ENCODE measurements around the gene MAD2L1BP. TPM values are rescaled to one million over a fixed set of nuclear protein-coding genes. Genes with fewer than 3 reads are reported as not detected.
A peak's percentile ranks its signal among the peaks of the same experiment; 100 is the strongest.

Gene MAD2L1BP
- total RNA-seq, 1 donor from 2014 or later: 35.4 TPM

DNA sequence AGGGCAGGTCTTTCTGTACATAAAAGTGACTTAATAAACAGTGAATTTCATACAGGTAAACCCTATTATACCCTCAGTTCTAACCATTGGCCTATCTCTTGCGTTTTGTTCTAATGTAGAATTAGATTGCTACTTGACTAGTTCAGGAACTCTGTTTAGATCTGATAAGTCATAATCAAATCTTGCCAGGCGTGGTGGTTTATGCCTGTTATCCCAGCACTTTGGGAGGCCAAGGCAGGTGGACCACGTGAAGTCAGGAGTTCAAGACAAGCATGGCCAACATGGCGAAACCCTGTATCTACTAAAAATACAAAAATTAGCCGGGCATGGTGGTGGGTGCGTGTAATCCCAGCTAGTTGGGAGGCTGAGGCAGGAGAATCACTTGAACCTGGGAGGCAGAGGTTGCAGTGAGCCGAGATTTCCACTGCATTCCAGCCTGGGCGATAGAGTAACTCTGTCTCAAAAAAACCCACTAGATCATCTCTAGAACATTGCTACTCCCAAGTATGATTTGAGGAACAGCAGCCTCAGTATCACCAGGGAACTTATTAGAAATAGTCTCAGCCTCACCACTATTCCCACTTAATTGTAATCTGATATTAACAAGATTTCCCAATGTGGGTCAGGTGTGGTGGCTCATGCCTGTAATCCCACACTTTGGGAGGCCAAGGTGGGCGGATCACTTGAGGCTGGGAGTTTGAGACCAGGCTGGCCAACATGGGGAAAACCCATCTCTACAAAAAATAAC, 18.7 kb upstream of the MAD2L1BP start:
- DNase-seq (ENCODE audit: low spot score): no peak
- intact Hi-C loops (cut with micrococcal nuclease): no loop called here

GRCh38 chr6:43621078-43621835, 14.4 kb upstream of the MAD2L1BP start:
- Mint-ChIP-seq H3K4me3 (ENCODE audit: low read depth) (no peak overlapping the region), H3K27me3 (ENCODE audit: low read depth) (no peaks in the 10 kb centered on the region), H3K9me3 (no peaks in the 10 kb centered on the region), H3K36me3 (ENCODE audit: low read depth) (peaks cover 64% of the 10 kb centered on the region), H3K27ac (no peak overlapping the region), H3K4me1 (ENCODE audit: low read depth) (peaks cover 3% of the 10 kb centered on the region)
- no peak for DNase-seq (ENCODE audit: low spot score)
- intact Hi-C loops (cut with micrococcal nuclease): no loop called here

More for the DNA sequence above, 18.7 kb upstream of the MAD2L1BP start:
- no peak overlapping the region for H3K27ac Mint-ChIP-seq
- no peak overlapping the region for H3K4me3 Mint-ChIP-seq (ENCODE audit: low read depth)
- H3K9me3 Mint-ChIP-seq: no peaks in the 10 kb centered on the region
- no peaks in the 10 kb centered on the region for H3K27me3 Mint-ChIP-seq (ENCODE audit: low read depth)
- H3K4me1 Mint-ChIP-seq (ENCODE audit: low read depth): no peaks in the 10 kb centered on the region
- peaks cover 46% of the 10 kb centered on the region for H3K36me3 Mint-ChIP-seq (ENCODE audit: low read depth)

- intact Hi-C loops (cut with micrococcal nuclease): no loop called here
- H3K9me3 Mint-ChIP-seq: no peaks in the 10 kb centered on the region
- H3K27ac Mint-ChIP-seq: no peak overlapping the region
- H3K27me3 Mint-ChIP-seq (ENCODE audit: low read depth): no peaks in the 10 kb centered on the region
- peaks cover 8% of the 10 kb centered on the region for H3K4me1 Mint-ChIP-seq (ENCODE audit: low read depth)
- no peak for DNase-seq (ENCODE audit: low spot score)
- peaks cover 64% of the 10 kb centered on the region for H3K36me3 Mint-ChIP-seq (ENCODE audit: low read depth)
- H3K4me3 Mint-ChIP-seq (ENCODE audit: low read depth): no peak overlapping the region
These were observed 13.8 kb upstream of the MAD2L1BP start for GRCh38 chr6:43621836-43622180.

DNA sequence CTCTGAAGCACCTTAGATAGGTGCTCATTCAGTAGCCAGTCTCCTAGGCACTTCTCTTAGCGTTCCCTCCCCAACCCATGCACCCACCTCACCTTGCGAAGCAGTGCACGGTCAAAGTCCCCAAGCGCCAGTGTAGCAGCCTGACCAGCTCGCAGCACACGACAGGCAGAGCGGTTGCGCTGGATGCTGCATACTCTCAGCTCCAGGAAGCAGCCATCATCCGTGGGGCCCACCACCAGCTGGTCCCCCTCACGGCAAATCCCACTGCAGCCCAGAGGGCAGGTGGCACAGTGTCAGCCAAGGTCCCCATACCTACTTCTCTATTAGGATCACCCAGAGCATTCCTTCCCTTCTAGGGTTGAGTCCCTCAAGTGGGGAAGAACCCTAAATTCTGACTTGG, 13.1 kb upstream of the MAD2L1BP start:
- no peak overlapping the region for H3K4me3 Mint-ChIP-seq (ENCODE audit: low read depth)
- H3K36me3 Mint-ChIP-seq (ENCODE audit: low read depth): peaks cover 69% of the 10 kb centered on the region
- intact Hi-C loops (cut with micrococcal nuclease): no loop called here
- H3K27me3 Mint-ChIP-seq (ENCODE audit: low read depth): no peaks in the 10 kb centered on the region
- DNase-seq (ENCODE audit: low spot score): no peak
- no peaks in the 10 kb centered on the region for H3K9me3 Mint-ChIP-seq
- H3K27ac Mint-ChIP-seq: no peak overlapping the region
- peaks cover 15% of the 10 kb centered on the region for H3K4me1 Mint-ChIP-seq (ENCODE audit: low read depth)

DNA sequence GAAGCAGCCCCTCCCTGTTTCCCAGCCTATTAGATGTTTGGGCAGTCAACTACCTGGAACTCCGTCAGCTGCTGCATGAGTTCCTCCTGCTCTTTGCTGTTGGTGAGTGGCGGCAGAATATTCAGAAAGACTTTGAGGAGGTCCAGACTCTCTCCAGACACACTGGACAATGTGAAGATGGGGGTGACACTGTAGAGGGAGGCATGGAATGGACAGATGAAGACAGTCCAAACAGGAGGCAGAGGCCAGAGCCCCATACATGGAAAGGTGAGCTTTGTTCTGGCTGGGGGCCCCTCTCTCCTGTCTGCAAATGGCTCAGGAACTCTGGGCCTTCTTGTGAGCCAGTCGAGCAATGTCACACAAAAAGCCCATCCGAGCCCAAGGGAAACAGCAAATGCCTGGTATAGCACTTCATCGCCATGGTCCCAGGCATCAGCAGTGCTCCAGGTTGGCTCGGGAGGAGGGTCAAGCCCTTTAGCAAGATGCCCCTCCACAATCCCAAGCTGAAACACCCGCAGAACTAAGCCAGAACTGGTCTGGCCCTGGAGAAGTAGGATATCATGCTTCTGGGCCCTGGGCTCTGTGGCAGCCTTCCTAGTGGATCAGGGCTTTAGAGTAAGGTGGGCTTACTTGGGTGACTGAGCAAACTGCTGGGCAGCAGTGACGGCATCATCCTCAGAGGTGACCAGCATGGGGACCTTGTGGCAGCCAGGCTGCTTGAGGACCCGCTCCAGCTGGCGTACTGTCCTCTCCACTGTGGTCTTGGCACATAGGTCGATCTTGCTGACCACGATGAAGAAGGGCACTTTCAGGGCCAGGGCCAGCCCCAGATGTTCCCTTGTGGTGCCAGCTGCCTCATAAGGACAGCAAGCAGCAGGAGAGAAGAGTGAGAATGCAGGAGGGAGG, 11.5 kb upstream of the MAD2L1BP start:
- no peak overlapping the region for H3K4me3 Mint-ChIP-seq (ENCODE audit: low read depth)
- intact Hi-C loops (cut with micrococcal nuclease): no loop called here
- no peaks in the 10 kb centered on the region for H3K27me3 Mint-ChIP-seq (ENCODE audit: low read depth)
- no peak for DNase-seq (ENCODE audit: low spot score)
- H3K27ac Mint-ChIP-seq: peak overlapping the region; percentile 8
- peaks cover 77% of the 10 kb centered on the region for H3K36me3 Mint-ChIP-seq (ENCODE audit: low read depth)
- no peaks in the 10 kb centered on the region for H3K9me3 Mint-ChIP-seq
- H3K4me1 Mint-ChIP-seq (ENCODE audit: low read depth): peaks cover 23% of the 10 kb centered on the region

GRCh38 chr6:43624786-43625288, 10.8 kb upstream of the MAD2L1BP start:
- no peak overlapping the region for H3K4me3 Mint-ChIP-seq (ENCODE audit: low read depth)
- no peak overlapping the region for H3K27ac Mint-ChIP-seq
- intact Hi-C loops (cut with micrococcal nuclease): loop anchor here (5.0 kb wide), 1 partner anchor 147 kb away; the partner anchor contains the start of gene VEGFA
- H3K9me3 Mint-ChIP-seq: no peaks in the 10 kb centered on the region
- H3K27me3 Mint-ChIP-seq (ENCODE audit: low read depth): no peaks in the 10 kb centered on the region
- H3K36me3 Mint-ChIP-seq (ENCODE audit: low read depth): peaks cover 73% of the 10 kb centered on the region
- H3K4me1 Mint-ChIP-seq (ENCODE audit: low read depth): peaks cover 23% of the 10 kb centered on the region
- no peak for DNase-seq (ENCODE audit: low spot score)

GRCh38 chr6:43625393-43625992, 10.1 kb upstream of the MAD2L1BP start:
- no peaks in the 10 kb centered on the region for H3K9me3 Mint-ChIP-seq
- H3K27ac Mint-ChIP-seq: no peak overlapping the region
- peaks cover 29% of the 10 kb centered on the region for H3K4me1 Mint-ChIP-seq (ENCODE audit: low read depth)
- H3K27me3 Mint-ChIP-seq (ENCODE audit: low read depth): no peaks in the 10 kb centered on the region
- H3K4me3 Mint-ChIP-seq (ENCODE audit: low read depth): no peak overlapping the region
- DNase-seq (ENCODE audit: low spot score): no peak
- peaks cover 72% of the 10 kb centered on the region for H3K36me3 Mint-ChIP-seq (ENCODE audit: low read depth)
- intact Hi-C loops (cut with micrococcal nuclease): loop anchor here (5.0 kb wide), 1 partner anchor 147 kb away; the partner anchor contains the start of gene VEGFA

DNA sequence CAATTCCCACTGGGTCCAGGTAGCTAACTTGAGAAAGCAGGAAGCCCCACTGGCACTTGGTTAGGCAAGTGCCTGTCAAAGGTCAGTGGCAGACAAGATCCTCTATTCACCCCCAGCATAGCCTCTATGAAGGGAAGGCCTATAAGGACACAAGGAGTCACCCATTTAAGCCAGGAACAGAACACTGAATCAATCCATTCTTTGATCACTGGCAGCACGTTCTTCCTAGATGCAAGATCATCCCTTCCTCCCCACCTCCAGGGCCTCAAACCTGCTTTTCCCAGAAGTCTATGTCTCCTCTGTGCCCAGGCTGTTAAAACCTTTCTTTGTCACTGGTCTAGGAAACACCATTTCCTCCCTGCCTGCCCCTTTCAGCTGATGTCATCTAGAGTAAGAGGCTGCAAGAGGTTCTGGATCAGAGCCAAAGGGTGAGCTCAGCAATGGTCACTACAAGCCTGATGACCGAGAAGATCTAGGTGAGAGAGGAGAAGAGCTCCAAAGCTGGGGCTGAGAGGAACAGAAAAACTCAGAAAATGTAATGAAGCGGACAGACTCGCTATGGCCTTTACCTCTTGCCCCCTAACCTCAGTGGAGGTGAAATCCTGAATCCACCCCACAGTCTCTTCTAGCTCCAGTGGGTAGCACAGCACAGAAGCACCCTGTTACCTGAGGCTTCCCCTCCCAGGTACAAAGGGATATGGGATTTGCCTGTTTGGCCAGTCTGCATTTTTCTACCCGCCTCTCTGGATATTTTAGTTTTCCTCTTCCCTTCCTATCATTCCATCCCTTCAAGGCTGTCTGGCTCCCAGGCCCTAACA, 8.4 kb upstream of the MAD2L1BP start:
- H3K9me3 Mint-ChIP-seq: no peaks in the 10 kb centered on the region
- H3K4me1 Mint-ChIP-seq (ENCODE audit: low read depth): peaks cover 33% of the 10 kb centered on the region
- no peak for DNase-seq (ENCODE audit: low spot score)
- peak overlapping the region; percentile 36 for H3K27ac Mint-ChIP-seq
- H3K4me3 Mint-ChIP-seq (ENCODE audit: low read depth): peak overlapping the region; percentile 65
- H3K36me3 Mint-ChIP-seq (ENCODE audit: low read depth): peaks cover 55% of the 10 kb centered on the region
- intact Hi-C loops (cut with micrococcal nuclease): loop anchor here (5.0 kb wide), 1 partner anchor 145 kb away; the partner anchor contains the start of gene VEGFA
- no peaks in the 10 kb centered on the region for H3K27me3 Mint-ChIP-seq (ENCODE audit: low read depth)

DNA sequence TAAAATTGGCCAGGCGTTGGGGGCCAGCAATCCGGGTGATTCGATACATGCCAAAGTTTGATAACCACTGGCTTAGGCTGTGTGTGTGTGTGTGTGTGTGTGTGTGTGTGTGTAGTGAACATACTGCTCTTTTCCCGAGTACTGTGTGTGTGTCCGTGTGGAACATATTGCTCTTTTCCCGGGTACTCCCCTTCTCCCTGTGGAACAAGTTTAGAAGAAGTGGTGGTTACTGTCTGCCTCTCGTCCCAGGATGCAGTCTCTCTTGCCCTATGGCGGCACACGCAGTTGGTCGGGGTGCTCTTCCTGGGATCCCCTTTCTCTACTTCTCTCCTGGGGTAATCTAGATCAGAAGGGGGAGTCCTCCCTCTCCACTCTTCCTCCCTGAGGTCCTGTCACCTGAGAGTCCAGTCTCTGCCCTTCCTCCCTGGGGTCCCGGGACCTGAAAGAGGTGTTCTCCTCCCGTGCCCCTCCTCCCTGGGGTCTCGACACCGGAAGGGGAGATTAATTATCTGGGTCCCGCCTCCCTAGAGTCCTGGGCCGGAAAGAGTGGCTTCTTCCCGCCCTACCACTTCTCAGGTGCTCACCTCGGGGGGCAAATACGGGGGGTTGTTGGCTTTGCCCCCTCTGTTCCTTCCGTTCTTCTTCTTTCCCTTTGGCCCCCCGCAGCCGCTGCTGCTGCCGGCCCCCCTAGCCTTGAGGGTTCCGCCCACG, 7.1 kb upstream of the MAD2L1BP start:
- H3K9me3 Mint-ChIP-seq: no peaks in the 10 kb centered on the region
- peaks cover 33% of the 10 kb centered on the region for H3K4me1 Mint-ChIP-seq (ENCODE audit: low read depth)
- peak overlapping the region; percentile 91 for H3K27ac Mint-ChIP-seq
- H3K27me3 Mint-ChIP-seq (ENCODE audit: low read depth): no peaks in the 10 kb centered on the region
- H3K4me3 Mint-ChIP-seq (ENCODE audit: low read depth): peak overlapping the region; percentile 100
- peak; percentile 45 for DNase-seq (ENCODE audit: low spot score)
- intact Hi-C loops (cut with micrococcal nuclease): loop anchor here (1.0 to 5.0 kb wide), 6 partner anchors 16 to 698 kb away; partner anchors contain the start of genes MRPL14, POLH, POLR1C and RSPH9
- H3K36me3 Mint-ChIP-seq (ENCODE audit: low read depth): peaks cover 42% of the 10 kb centered on the region

DNA sequence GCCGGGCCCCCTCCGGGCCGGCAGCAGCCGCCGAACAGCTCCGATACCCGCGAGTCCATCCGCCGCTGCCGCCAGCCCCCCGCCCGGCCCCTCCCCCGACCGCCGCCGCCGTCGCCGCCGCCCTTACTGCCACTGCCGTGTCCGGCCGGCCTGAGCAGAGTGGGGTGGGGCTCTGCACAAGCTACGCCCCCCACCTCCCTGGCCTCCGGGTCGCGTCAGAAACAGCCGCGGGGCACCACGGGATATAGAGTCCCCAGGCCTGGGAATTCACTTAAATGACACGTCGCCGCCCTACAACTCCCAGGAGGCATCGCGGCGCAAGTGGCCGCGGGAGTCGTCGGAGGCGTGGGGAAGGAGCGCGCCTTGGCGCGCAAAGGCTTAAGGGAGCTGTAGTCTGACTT, 6.5 kb upstream of the MAD2L1BP start, which contains the start of gene GTPBP2:
TSS of gene GTPBP2 (minus strand) at position 161 of the 401 bp plus-strand sequence. CDS start at position 59, 102 bp downstream.
- Mint-ChIP-seq H3K27me3 (ENCODE audit: low read depth) (no peaks in the 10 kb centered on the region), H3K36me3 (ENCODE audit: low read depth) (peaks cover 37% of the 10 kb centered on the region), H3K4me1 (ENCODE audit: low read depth) (peaks cover 36% of the 10 kb centered on the region), H3K27ac (peak within 1 kb of the TSS; percentile 98), H3K4me3 (ENCODE audit: low read depth) (peak within 1 kb of the TSS; percentile 100), H3K9me3 (no peaks in the 10 kb centered on the region)
- DNase-seq (ENCODE audit: low spot score): peak; percentile 97
- intact Hi-C loops (cut with micrococcal nuclease): loop anchor here (1.0 to 5.0 kb wide), 6 partner anchors 16 to 698 kb away; partner anchors contain the start of genes MRPL14, POLH, POLR1C and RSPH9
